ENCODE data around the gene RHCG.
A peak's percentile ranks its signal among the peaks of the same experiment; 100 is the strongest.

Gene RHCG

DNA sequence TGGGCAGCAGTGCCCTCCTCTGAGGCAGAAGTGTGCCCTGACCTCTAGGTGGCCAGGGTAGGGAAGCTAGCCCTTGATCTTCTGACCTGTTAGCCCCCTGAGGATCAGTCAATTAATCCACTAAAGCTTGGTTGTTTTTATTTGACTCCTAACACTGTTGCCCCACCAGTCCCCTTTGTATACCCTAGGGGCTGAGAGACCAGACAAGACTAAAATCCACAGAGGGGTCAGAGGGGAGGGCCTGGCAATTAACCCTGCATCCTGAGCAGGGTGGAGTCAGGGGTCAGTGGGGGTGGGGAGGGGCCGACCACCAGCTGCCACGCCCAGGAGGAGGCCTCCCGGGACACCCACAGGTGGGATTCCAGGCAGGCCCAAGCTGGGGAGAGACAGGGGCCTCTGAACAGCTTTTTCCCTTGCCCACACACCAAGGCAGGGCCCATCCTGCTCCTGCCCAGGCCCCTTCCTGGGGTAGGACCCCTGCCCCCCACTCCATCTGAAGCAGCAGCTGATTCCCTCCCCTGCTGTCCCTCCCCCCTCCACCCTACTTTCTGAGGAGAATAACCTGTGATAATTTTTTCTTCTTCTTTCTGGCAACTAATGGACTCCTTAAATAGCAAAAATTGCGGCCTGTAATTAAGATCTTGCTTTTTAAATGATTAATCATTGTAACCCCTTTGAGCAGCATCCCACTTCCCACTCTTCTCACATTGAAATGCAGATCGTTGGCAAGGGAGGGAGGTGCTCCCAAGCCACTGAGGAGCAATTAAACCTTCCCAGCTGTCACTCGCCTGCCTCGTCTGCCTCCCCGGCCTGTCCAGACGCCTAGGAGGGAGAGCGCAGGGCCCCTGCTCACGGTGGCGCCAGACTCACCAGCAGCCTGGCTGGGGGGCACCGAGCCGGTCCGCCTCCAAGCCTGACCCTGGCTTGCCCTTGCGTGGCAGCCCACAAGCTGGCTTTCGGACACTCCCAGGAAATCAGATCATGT, 51.9 kb downstream of the RHCG start:
- DNase-seq (ENCODE audit: low read depth), result no peak

DNA sequence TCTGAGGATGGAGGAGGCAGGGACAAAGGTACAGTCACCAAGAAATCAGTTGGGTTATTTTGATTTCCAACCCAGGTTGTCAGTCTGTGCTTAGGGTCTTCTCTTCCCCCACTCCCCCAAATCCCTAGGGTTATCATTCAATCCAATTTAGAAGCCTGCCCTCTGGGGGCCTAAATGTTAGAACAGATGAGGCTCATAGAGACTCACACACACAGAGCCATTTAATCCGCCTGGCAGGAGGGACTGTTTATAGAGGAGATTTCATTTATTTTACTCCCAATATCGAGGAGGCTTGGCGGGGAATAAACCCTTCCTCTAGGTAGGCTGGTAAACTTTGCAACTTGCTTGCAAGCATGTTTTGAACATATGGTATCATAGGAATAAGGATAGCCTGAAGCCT, 52.8 kb downstream of the RHCG start:
- DNase-seq (ENCODE audit: low read depth), result no peak

DNA sequence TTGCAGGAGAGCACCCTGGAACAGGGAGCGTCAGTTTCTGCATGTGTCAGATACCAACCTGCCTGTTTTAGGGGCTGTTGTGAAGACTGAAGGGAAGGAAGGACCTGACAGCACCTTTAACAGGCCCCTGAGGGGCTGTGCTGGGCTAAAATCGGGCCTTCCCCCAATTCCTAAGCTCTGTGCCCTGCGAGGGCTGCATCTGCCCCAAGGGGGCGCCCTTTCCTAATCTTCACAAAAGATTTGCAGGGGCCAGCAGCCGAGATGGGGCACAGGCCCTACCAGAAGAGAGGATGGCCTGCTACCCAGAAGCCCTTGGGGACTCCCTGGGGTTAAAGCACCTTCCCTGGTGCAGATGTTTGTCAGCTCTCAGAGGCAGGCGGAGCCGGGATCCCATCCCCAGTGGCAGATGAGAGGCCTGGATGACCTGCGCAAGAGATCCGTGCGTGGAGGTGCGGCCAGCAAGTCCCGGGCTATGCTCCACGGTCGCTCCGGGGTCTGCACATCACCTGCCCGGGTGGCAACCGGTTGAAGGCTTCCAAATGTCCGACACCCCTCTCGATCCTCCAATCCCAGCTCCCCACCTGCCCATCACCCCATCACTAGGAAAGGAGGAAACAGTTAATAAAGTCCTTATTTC, 53.6 kb downstream of the RHCG start:
- DNase-seq (ENCODE audit: low read depth), result no peak

DNA sequence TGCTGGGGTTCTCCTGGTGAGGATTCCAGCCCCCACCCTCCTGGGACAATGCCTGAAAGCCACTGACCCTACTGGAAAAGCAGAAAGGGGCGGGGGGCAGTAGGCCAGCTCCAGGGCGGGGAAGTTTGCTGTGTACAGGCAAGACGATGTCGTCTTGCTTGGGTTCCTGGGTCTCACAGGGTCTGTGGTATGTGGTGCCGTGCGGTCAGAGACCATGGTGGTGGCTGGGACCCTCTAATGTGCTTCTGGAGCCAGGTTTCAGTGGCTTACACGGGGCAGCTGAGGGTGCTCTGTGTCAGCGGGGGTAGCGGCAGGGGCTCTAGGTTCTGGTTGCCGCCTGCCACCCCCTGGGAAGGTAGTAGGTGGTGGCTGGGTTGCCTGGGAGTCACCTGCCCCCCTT, 54.2 kb downstream of the RHCG start:
- no peak for DNase-seq (ENCODE audit: low read depth)

DNA sequence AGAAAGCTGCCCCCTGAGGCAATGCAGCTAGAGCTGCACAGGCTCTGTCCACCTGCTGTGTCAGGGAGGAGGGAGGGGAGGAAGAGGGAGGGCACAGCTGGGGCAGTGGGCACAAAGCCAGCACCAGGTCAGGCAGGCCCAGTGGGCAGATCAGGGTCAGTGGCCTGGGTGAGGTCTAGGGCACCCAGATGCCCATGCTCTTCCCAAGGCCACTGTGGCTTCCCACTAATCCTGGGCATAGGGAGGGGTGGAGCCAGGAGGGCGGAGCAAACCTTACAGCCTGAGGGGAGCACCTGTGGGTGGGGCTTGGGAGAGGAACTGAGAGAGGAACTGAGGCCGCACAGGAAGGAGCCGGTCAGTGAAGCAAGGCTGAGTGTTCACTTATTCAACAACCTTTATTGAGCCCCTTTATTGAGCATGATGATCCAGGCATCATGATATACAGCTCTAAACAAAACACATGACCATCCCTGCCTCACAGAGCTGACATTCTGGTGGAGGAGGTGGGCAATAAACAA, 55.0 kb downstream of the RHCG start:
- no peak for DNase-seq (ENCODE audit: low read depth)

DNA sequence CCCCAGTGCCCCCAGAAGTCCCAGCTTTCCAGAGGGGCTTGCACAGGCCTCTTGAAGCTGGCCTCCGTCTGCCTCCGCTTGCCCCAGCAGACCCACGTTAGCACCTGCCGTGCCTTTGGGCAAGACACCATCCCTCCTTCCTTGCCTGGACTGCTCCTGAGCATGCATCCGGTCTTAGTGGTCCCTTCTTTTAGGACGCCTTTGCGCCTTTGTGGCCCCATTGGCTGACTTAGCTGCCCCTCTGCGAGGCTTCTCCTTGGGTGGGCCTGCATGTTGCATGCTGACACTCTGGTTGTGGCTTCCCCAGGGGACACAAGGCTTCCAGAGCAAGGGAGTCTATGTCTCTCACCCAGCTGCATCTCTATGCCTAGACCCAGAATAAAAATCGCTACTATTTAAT, 56.6 kb downstream of the RHCG start:
- no peak for DNase-seq (ENCODE audit: low read depth)

DNA sequence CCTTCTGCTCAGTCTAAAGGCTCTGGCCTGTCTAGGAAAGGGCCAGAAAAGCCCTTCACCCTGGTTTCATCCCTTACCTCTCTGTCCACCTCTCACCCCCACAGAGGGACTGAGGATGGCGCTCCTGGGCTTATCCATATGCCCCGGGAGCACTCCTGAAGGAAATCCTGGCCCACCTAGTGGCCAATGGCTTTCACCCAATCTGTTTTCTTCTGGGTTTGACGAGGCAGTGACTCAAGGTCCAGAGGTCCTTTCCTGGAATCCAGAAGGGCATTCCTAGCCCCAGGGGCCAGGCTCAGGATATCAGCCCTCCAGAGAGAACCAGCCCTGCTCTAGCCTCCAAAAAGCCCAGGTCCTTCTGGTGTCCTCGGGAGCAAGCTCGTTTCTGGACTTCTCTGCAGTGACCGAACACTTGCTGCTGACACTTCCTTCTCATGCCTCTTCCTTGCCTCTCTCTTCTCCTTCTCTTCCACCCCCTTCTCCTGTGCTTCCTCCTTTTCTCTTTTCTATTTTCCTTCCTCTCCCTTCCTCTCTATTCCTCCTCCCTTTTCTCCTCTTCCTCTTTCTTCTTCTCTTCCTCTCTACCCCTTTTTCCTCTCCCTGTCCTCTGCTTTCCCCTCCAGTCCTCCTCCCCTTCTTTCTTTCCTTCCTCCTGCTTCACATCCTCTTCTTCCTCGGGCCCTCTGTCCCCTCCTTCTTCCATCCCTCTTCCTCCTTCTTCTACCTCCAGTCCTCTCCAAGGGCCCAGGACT, 59.6 kb downstream of the RHCG start:
- DNase-seq (ENCODE audit: low read depth), result no peak

DNA sequence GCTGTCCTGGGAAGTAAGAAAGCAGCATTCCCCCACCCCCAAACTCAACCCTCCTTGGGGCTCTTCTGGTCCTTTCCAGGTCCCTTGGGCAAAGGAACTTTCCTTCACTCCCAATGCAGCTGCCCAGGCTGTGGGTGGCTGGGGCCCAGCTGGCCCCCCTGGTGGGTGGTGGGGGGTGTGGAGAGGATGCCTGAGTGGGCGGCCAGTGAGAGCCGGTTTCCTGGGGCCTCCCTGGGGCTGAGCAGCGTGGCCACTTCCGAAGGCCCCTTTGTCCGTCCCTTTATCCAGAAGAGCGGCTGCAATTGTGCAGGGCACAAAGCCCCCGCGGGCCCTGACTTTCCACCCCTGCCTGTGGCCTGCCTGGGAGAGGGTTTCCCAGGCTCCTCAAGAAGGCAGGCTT, 61.0 kb downstream of the RHCG start:
- no peak for DNase-seq (ENCODE audit: low read depth)

DNA sequence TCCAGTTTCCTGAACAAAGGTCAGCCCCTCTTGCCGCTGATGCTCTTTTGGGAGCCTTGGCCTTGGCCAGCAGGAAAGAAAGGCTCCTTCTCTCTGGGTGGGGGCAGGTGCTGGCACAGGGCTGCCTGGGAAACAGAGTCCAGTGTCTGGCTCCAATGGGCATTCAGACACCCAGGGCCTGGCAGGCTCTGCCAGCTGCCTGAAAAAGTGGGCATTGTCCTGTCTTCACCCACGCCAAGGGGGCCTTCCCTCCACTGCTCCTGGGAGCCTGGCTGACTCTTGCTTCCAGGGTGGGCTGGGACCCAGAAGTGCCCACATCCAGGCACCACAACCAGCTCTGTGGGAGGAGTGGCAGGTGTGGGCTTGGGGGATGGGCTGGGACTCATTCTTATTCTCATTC, 62.7 kb downstream of the RHCG start:
- DNase-seq (ENCODE audit: low read depth), result no peak

DNA sequence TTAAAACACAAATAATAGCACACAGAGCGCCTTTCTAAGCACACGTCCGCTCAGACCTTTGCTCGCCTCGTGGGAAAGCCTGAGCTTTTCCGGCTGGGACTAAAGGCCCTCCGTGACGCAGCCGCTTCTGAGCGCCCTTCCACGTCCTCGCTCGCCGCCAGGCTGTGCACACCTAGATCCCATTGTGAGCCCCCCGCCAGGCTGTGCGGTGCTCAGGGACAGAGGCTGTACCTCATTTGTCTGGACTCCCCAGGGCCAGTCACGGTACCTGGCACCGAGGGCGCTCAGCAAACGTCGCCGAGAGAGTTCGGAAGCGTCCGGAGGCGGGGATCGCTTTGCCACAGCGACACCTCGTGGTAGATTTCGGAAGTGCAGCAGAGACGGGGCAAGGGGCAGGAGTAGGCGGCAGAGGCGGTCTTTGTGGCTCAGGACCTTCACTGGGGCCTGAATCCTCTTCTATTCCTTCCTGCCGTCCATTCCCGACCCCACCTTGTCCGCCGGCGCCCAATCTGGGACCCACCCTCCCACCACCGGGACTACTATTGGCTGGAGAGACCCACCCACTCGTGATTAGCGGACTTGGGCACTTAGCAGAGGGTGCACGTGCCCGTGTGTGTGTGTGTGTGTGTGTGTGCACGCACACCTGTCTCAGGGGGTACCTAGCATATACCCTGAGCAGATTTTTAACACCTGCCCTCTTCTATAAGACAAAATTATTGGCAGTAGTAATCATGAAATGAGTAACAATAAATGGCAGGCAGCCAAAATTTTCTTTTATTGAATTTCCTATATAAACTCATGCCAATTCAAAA, 65.6 kb downstream of the RHCG start:
- peak; percentile 48 for DNase-seq (ENCODE audit: low read depth)

DNA sequence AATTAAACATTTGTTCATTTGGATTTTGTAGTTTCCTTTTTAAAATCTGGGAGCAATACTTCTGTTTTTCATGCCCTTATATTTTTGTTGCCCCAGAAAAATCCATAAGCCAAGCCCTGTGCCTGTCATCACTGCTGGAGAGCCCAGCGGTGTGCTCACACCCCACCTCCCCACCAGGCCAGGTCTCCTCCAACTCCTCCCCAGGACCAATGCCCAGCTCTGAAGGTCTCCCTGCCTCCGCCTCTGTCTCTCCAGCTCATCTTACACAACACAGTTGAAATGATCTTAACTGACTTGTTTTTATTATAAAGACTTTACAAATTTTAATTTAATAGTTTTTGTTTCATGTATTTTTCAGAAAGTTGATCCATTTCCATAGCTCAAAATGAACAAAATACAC, 66.4 kb downstream of the RHCG start:
- no peak for DNase-seq (ENCODE audit: low read depth)

DNA sequence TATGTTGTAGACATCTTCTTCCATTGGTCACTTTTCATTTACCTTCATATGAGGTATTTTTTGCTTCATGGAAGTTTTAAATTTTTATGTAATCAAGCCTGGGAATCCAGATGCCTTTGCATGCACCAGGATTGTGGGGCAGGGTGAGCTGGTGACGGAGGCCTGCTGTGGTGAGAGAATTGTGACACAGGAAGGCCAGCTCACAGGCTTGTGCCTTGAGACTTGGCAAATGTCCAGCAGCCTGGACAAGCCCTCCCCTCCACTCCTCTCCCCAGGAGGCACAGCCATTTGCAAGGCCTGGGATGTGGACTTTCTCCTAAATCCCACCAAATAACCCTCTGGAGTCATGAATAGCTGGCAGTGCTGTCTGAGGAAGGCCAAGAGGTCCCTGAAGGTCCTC, 67.4 kb downstream of the RHCG start:
- DNase-seq (ENCODE audit: low read depth), result no peak

DNA sequence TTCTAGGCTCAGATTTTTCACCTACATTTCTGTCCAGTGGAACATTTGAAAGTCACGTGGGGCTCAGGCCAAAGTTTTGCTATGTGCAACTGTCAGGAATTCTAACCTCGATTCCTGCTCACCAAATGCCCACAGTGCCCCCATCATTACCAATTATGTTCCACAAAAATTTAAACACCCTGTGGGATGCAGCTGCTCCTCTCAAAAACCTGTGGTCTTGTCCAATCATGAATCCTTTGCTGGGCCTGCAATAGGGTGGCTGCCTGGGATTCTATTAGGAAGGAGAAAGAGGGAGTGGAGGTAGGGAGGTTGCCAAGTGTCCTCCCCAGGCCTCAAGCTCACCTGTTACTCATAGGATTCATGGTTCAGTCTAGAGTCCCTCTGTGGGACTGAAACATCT, 68.1 kb downstream of the RHCG start:
- no peak for DNase-seq (ENCODE audit: low read depth)

DNA sequence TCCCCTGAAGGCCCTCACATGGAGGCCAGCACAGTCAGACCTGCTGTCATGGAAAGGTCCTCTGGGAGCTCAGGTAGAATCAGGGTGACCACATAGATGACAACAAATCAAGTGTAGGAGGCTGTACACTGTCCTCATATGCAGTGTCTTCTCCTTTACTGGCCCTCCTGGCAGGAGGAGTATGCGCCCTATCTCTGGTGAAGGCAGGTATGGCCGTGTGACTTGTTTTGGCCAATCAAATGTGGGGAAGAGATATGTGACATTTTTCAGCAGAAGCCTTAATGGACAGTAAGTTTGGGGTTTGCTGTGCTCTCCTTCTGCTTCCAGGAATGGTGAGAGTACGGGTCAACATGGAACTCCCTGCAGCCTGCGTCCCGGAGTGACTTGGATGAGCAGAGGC, 69.9 kb downstream of the RHCG start:
- no peak for DNase-seq (ENCODE audit: low read depth)

DNA sequence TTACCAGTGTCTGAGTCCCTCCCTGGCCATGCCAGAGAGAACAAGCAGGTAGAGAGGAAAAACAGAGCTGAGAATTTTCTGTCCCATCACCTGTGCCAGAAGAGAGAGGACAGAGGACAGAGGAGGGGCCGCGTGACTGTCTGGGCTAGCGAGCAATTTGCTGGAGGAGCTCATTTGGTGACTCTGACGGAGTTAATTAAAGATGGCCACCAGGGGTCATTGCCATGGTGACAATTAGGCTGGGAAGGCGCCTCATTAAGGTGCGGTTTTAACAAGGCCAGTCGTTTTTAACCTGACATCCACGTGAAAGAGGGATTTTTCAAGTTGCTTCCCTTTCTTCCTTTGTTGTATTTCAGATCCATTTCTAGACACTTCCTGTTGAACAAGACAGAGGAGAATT, 72.4 kb downstream of the RHCG start:
- no peak for DNase-seq (ENCODE audit: low read depth)
